ENCODE results near the gene USP3. TPM values are rescaled to one million over a fixed set of nuclear protein-coding genes. Genes with fewer than 3 reads are reported as not detected.

USP3 gene
- total RNA-seq, 2 experiments from 2014 or later, result 34.6 to 53.0 TPM

- peak overlapping the region; percentile 31 for H3K4me2 ChIP-seq (ENCODE audit: low read length)
- intact Hi-C loops (cut with micrococcal nuclease; ENCODE audit: unreplicated experiment), result no loop called here
- H3K36me3 ChIP-seq (ENCODE audit: insufficient read depth, low read length), result peaks cover 17% of the 10 kb centered on the region; the same call in 1 of the 2 replicates
- no peak overlapping the region for H3K27ac ChIP-seq (ENCODE audit: low read depth, low read length, poor library complexity, severe bottlenecking)
- H3K9me3 ChIP-seq (ENCODE audit: low read length), result no peaks in the 10 kb centered on the region
- no peak for TF ChIP-seq EZH2phosphoT487 (IDR thresholded peaks at IDR 0.05; ENCODE audit: borderline replicate concordance, low read depth, low read length)
- TF ChIP-seq, protein P1, sequence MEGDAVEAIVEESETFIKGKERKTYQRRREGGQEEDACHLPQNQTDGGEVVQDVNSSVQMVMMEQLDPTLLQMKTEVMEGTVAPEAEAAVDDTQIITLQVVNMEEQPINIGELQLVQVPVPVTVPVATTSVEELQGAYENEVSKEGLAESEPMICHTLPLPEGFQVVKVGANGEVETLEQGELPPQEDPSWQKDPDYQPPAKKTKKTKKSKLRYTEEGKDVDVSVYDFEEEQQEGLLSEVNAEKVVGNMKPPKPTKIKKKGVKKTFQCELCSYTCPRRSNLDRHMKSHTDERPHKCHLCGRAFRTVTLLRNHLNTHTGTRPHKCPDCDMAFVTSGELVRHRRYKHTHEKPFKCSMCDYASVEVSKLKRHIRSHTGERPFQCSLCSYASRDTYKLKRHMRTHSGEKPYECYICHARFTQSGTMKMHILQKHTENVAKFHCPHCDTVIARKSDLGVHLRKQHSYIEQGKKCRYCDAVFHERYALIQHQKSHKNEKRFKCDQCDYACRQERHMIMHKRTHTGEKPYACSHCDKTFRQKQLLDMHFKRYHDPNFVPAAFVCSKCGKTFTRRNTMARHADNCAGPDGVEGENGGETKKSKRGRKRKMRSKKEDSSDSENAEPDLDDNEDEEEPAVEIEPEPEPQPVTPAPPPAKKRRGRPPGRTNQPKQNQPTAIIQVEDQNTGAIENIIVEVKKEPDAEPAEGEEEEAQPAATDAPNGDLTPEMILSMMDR (conservative IDR thresholded peaks at IDR 0.05; ENCODE audit: low read length), result no peak
- H3K9me2 ChIP-seq (ENCODE audit: insufficient read depth, low read length), result no peaks in the 10 kb centered on the region
- BruUV-seq (replicated peaks), result no TSS peak
- no peak overlapping the region for H3K4me3 ChIP-seq (ENCODE audit: low read depth, low read length, poor library complexity, severe bottlenecking)
- H3K4me1 ChIP-seq (ENCODE audit: insufficient read depth, low read length, poor library complexity, severe bottlenecking), result peaks cover 15% of the 10 kb centered on the region
- 0 out of 2 replicates have a peak, but pooled peaks cover 8% of the 10 kb centered on the region for H4K20me1 ChIP-seq (ENCODE audit: insufficient read depth, low read length)
- ChIA-PET POLR2A (interaction anchor here (0.6 to 2.1 kb wide), 8 partner anchors 9 to 148 kb away, joined by 3 to 12 read pairs (median 5); no protein-coding TSS in a partner anchor), CTCF (ENCODE audit: unreplicated experiment) (no interaction called here)
- H3K79me2 ChIP-seq (ENCODE audit: insufficient read depth, low read depth, low read length), result peaks cover 29% of the 10 kb centered on the region; the same call in 1 of the 2 replicates
- DNase-seq (ENCODE audit: low spot score), result no peak
- H2AFZ ChIP-seq (ENCODE audit: low read length), result no peak overlapping the region
Observed at GRCh38 chr15:63535689-63536088, 31.3 kb downstream of the USP3 start.

GRCh38 chr15:63538876-63539275 is 34.5 kb downstream of the USP3 start:
- Histone ChIP-seq H3K79me2 (ENCODE audit: insufficient read depth, low read depth, low read length) (peaks cover 8% of the 10 kb centered on the region; the same call in 1 of the 2 replicates), H3K27ac (ENCODE audit: low read depth, low read length, poor library complexity, severe bottlenecking) (no peak overlapping the region)
- no TSS peak for BruUV-seq (replicated peaks)

GRCh38 chr15:63539521-63539920 is 35.1 kb downstream of the USP3 start:
- intact Hi-C loops (cut with micrococcal nuclease; ENCODE audit: unreplicated experiment), result no loop called here
- no TSS peak for BruUV-seq (replicated peaks)
- POLR2A ChIA-PET, result no interaction called here
- H3K4me1 ChIP-seq (ENCODE audit: insufficient read depth, low read length, poor library complexity, severe bottlenecking), result peaks cover 36% of the 10 kb centered on the region
- H3K4me2 ChIP-seq (ENCODE audit: low read length), result no peak overlapping the region
- no peak overlapping the region for H3K4me3 ChIP-seq (ENCODE audit: low read depth, low read length, poor library complexity, severe bottlenecking)
- 0 out of 2 replicates have a peak, but pooled peaks cover 8% of the 10 kb centered on the region for H4K20me1 ChIP-seq (ENCODE audit: insufficient read depth, low read length)
- H3K27ac ChIP-seq (ENCODE audit: low read depth, low read length, poor library complexity, severe bottlenecking), result no peak overlapping the region
- H3K9me3 ChIP-seq (ENCODE audit: low read length), result no peaks in the 10 kb centered on the region
- peaks cover 13% of the 10 kb centered on the region; the same call in 1 of the 2 replicates for H3K79me2 ChIP-seq (ENCODE audit: insufficient read depth, low read depth, low read length)
- CTCF ChIA-PET (ENCODE audit: unreplicated experiment), result no interaction called here
- H3K9me2 ChIP-seq (ENCODE audit: insufficient read depth, low read length), result no peaks in the 10 kb centered on the region
- peaks cover 25% of the 10 kb centered on the region for H3K36me3 ChIP-seq (ENCODE audit: insufficient read depth, low read length)
- TF ChIP-seq, protein P1 (conservative IDR thresholded peaks at IDR 0.05; ENCODE audit: low read length), result no peak
- no peak for TF ChIP-seq EZH2phosphoT487 (IDR thresholded peaks at IDR 0.05; ENCODE audit: borderline replicate concordance, low read depth, low read length)
- no peak for DNase-seq (ENCODE audit: low spot score)
- no peak overlapping the region for H2AFZ ChIP-seq (ENCODE audit: low read length)

More at GRCh38 chr15:63538876-63539275, 34.5 kb downstream of the USP3 start:
- CTCF ChIA-PET (ENCODE audit: unreplicated experiment), result no interaction called here
- Histone ChIP-seq H3K4me3 (ENCODE audit: low read depth, low read length, poor library complexity, severe bottlenecking) (no peak overlapping the region), H4K20me1 (ENCODE audit: insufficient read depth, low read length) (0 out of 2 replicates have a peak, but pooled peaks cover 8% of the 10 kb centered on the region), H3K9me3 (ENCODE audit: low read length) (no peaks in the 10 kb centered on the region), H3K4me1 (ENCODE audit: insufficient read depth, low read length, poor library complexity, severe bottlenecking) (peaks cover 31% of the 10 kb centered on the region), H3K36me3 (ENCODE audit: insufficient read depth, low read length) (peaks cover 25% of the 10 kb centered on the region), H2AFZ (ENCODE audit: low read length) (no peak overlapping the region), H3K4me2 (ENCODE audit: low read length) (no peak overlapping the region), H3K9me2 (ENCODE audit: insufficient read depth, low read length) (no peaks in the 10 kb centered on the region)
- no peak for DNase-seq (ENCODE audit: low spot score)
- TF ChIP-seq EZH2phosphoT487 (IDR thresholded peaks at IDR 0.05; ENCODE audit: borderline replicate concordance, low read depth, low read length), result no peak
- TF ChIP-seq, protein P1 (conservative IDR thresholded peaks at IDR 0.05; ENCODE audit: low read length), result no peak
- intact Hi-C loops (cut with micrococcal nuclease; ENCODE audit: unreplicated experiment), result no loop called here
- POLR2A ChIA-PET, result no interaction called here
